ENCODE measurements around the gene VWDE. TPM values are rescaled to one million over a fixed set of nuclear protein-coding genes. Genes with fewer than 3 reads are reported as not detected.

The VWDE gene
- polyA plus RNA-seq, 1 donor: 8.7 TPM

- DNase-seq: no peak
Measured at GRCh38 chr7:12328888-12329770, 74.5 kb downstream of the VWDE start.

- DNase-seq: no peak
Measured at GRCh38 chr7:12327922-12328321, 75.7 kb downstream of the VWDE start.

GRCh38 chr7:12325646-12326045, 78.0 kb downstream of the VWDE start:
- no peak for DNase-seq

- no peak for DNase-seq
Measured at GRCh38 chr7:12323415-12323814, 80.2 kb downstream of the VWDE start.

- no peak for DNase-seq
Measured at GRCh38 chr7:12322903-12323300, 80.8 kb downstream of the VWDE start.

GRCh38 chr7:12322284-12322902, 81.3 kb downstream of the VWDE start:
- DNase-seq: no peak

- DNase-seq: no peak
Measured at GRCh38 chr7:12320987-12321647, 82.5 kb downstream of the VWDE start.

GRCh38 chr7:12320241-12320986, 83.3 kb downstream of the VWDE start:
- no peak for DNase-seq

- no peak for DNase-seq
Measured at GRCh38 chr7:12317675-12318074, 86.0 kb downstream of the VWDE start.

GRCh38 chr7:12316925-12317324, 86.7 kb downstream of the VWDE start:
- no peak for DNase-seq

- no peak for DNase-seq
Measured at GRCh38 chr7:12315049-12315448, 88.6 kb downstream of the VWDE start.

- no peak for DNase-seq
Measured at GRCh38 chr7:12314199-12314598, 89.5 kb downstream of the VWDE start.

- no peak for DNase-seq
Measured at GRCh38 chr7:12305502-12305901, 98.2 kb downstream of the VWDE start.

- no peak for DNase-seq
Measured at GRCh38 chr7:12303495-12303894, 100.2 kb downstream of the VWDE start.

GRCh38 chr7:12303062-12303461, 100.6 kb downstream of the VWDE start:
- no peak for DNase-seq

GRCh38 chr7:12300415-12300814, 103.2 kb downstream of the VWDE start:
- DNase-seq: no peak

GRCh38 chr7:12299367-12299766, 104.3 kb downstream of the VWDE start:
- no peak for DNase-seq

- no peak for DNase-seq
Measured at GRCh38 chr7:12297283-12298108, 106.2 kb downstream of the VWDE start.

- DNase-seq: no peak
Measured at GRCh38 chr7:12296051-12296570, 107.6 kb downstream of the VWDE start.

- DNase-seq: no peak
Measured at GRCh38 chr7:12294701-12295100, 109.0 kb downstream of the VWDE start.

- DNase-seq: no peak
Measured at GRCh38 chr7:12291870-12292269, 111.8 kb downstream of the VWDE start.
